Liver (tissue), 9 donors: Measurements from ENCODE around the gene SLC17A4. TPM values are rescaled to one million over a fixed set of nuclear protein-coding genes. Genes with fewer than 3 reads are reported as not detected.

Experiments
- DNase-seq: peaks from one replicate; pipeline ENCODE4 v3.0.0-alpha.2; 2017; ENCODE audit warnings: low spot score
- H3K27ac ChIP-seq, 2 donors: one replicate each; pipeline ENCODE4 v1.7.0; 2013; ENCODE audit warnings: inconsistent platforms in 2 of 2, low read length in 2 of 2, control low read depth in 1 of 2, low read depth in 1 of 2, mild to moderate bottlenecking in 1 of 2
- H3K27me3 ChIP-seq, 4 donors: one replicate each; pipeline versions ENCODE4 v1.6.1 to v1.7.0; 2013; ENCODE audit warnings: low read length in 3 of 4, inconsistent platforms in 1 of 4, mild to moderate bottlenecking in 1 of 4, moderate library complexity in 1 of 4; ENCODE audit not compliant: control insufficient read depth in 4 of 4, insufficient read depth in 4 of 4
- H3K36me3 ChIP-seq, 4 donors: one replicate each; pipeline versions ENCODE4 v1.6.1 to v1.7.0; 2013; ENCODE audit warnings: low read length in 3 of 4, mild to moderate bottlenecking in 3 of 4, low read depth in 1 of 4, moderate library complexity in 1 of 4; ENCODE audit not compliant: control insufficient read depth in 4 of 4, insufficient read depth in 3 of 4
- H3K4me1 ChIP-seq, 4 donors: one replicate each; pipeline versions ENCODE4 v1.6.1 to v1.7.0; 2013; ENCODE audit warnings: low read length in 3 of 4, mild to moderate bottlenecking in 3 of 4, moderate library complexity in 1 of 4; ENCODE audit not compliant: control insufficient read depth in 4 of 4, insufficient read depth in 4 of 4
- H3K4me3 ChIP-seq, 3 donors: one replicate each; pipeline versions ENCODE4 v1.6.1 to v1.7.0; 2013; ENCODE audit warnings: low read length in 3 of 3, control low read depth in 1 of 3, low read depth in 1 of 3, mild to moderate bottlenecking in 1 of 3
- H3K9ac ChIP-seq, 2 donors: one replicate each; pipeline ENCODE4 v1.7.0; 2013; ENCODE audit warnings: low read length in 2 of 2, mild to moderate bottlenecking in 2 of 2, moderate library complexity in 2 of 2, control low read depth in 1 of 2, low read depth in 1 of 2
- H3K9me3 ChIP-seq, 4 donors: one replicate each; pipeline versions ENCODE4 v1.6.1 to v1.7.0; 2013; ENCODE audit warnings: low read length in 3 of 4; ENCODE audit not compliant: control insufficient read depth in 4 of 4
- EGR1 ChIP-seq, 2 donors: IDR thresholded peaks; 2 replicates each; pipeline ENCODE4 v1.6.1; 2016 to 2018; ENCODE audit warnings: antibody characterized with exemption in 2 of 2, low read depth in 2 of 2
- FOXA1 ChIP-seq: IDR thresholded peaks from 2 replicates; pipeline ENCODE4 v1.6.1; 2016; ENCODE audit warnings: antibody characterized with exemption
- FOXA2 ChIP-seq: IDR thresholded peaks from 2 replicates; pipeline ENCODE4 v1.6.1; 2016; ENCODE audit warnings: antibody characterized with exemption
- GABPA ChIP-seq, 2 donors: IDR thresholded peaks in 1 of 2; conservative IDR thresholded peaks in 1 of 2; 2 replicates each; pipeline ENCODE4 v1.6.1; 2016; ENCODE audit warnings: antibody characterized with exemption in 2 of 2, mild to moderate bottlenecking in 1 of 2, moderate library complexity in 1 of 2
- HNF4A ChIP-seq, 2 donors: conservative IDR thresholded peaks; 2 replicates each; pipeline ENCODE4 v1.6.1; 2016; ENCODE audit warnings: antibody characterized with exemption in 2 of 2, mild to moderate bottlenecking in 2 of 2
- HNF4G ChIP-seq: IDR thresholded peaks from 2 replicates; pipeline ENCODE4 v1.6.1; 2016; ENCODE audit warnings: antibody characterized with exemption
- JUND ChIP-seq, 2 donors: IDR thresholded peaks; 2 replicates each; pipeline ENCODE4 v1.6.1; 2016; ENCODE audit warnings: antibody characterized with exemption in 2 of 2
- NR2F2 ChIP-seq: IDR thresholded peaks from 2 replicates; pipeline ENCODE4 v1.6.1; 2016; ENCODE audit warnings: antibody characterized with exemption
- RAD21 ChIP-seq, 2 donors: IDR thresholded peaks; 2 replicates each; pipeline ENCODE4 v1.6.1; 2016; ENCODE audit warnings: antibody characterized with exemption in 2 of 2, mild to moderate bottlenecking in 2 of 2
- RXRA ChIP-seq, 2 donors: IDR thresholded peaks; 2 replicates each; pipeline ENCODE4 v1.6.1; 2017 to 2018; ENCODE audit warnings: antibody characterized with exemption in 2 of 2, mild to moderate bottlenecking in 1 of 2
- SP1 ChIP-seq: IDR thresholded peaks from 2 replicates; pipeline ENCODE4 v1.6.1; 2018; ENCODE audit warnings: antibody characterized with exemption, mild to moderate bottlenecking
- TAF1 ChIP-seq: conservative IDR thresholded peaks from 2 replicates; pipeline ENCODE4 v1.6.1; 2016; ENCODE audit warnings: antibody characterized with exemption, mild to moderate bottlenecking
- YY1 ChIP-seq: IDR thresholded peaks from 2 replicates; pipeline ENCODE4 v1.6.1; 2016; ENCODE audit warnings: antibody characterized with exemption, mild to moderate bottlenecking
- WGBS: extraction: QIAGEN DNeasy Blood & Tissue Kit; methylation state at CpG from one replicate; pipeline ENCODE4 v1.1.7; 2013; 5-methylcytosine and 5-hydroxymethylcytosine counted together
- polyA plus RNA-seq, 2 donors: library from polyadenylated mRNA; stranded (reverse) in 1 of 2; unstranded in 1 of 2; fragments of 200-250 nt in 1 of 2; fragments of >200 nt in 1 of 2; fragmentation: Nextera tagmentation in 1 of 2; extraction: Ambion mirVana in 1 of 2; gene quantifications; one replicate each; pipeline versions ENCODE4 v1.2.1 to v1.2.3, GENCODE V29; 2013 to 2015
- total RNA-seq, 2 donors: library from RNA; depleted of rRNA; stranded (reverse); fragments of >200 nt; gene quantifications; one replicate each; pipeline ENCODE4 v1.2.3, GENCODE V29; 2014
- TF ChIP-seq, protein P1 (sequence below): fragments of 150-350 bp; IDR thresholded peaks from 2 replicates; pipeline ENCODE4 v1.5.1; 2017; ENCODE audit warnings: improper control_type of control experiment, low read depth, low read length; ENCODE audit not compliant: missing input control
- TF ChIP-seq, protein P2 (sequence below): IDR thresholded peaks from 2 replicates; pipeline ENCODE4 v1.6.1; 2016; ENCODE audit warnings: antibody characterized with exemption
- TF ChIP-seq, protein P3 (sequence below): IDR thresholded peaks from 2 replicates; pipeline ENCODE4 v1.6.1; 2016; ENCODE audit warnings: antibody characterized with exemption
- TF ChIP-seq, protein P4 (sequence below): IDR thresholded peaks from 2 replicates; pipeline ENCODE4 v1.6.1; 2016; ENCODE audit warnings: antibody characterized with exemption
- TF ChIP-seq, protein P5 (sequence below): IDR thresholded peaks from 2 replicates; pipeline ENCODE4 v1.6.1; 2016; ENCODE audit warnings: antibody characterized with exemption, mild to moderate bottlenecking
- donor health status: healthy.
- donor health status: healthy.
- donor health status: healthy.
- donor health status: healthy.
- donor health status: healthy.

SLC17A4 gene
- total and polyA plus RNA-seq, 4 donors, result 4.4 to 27.3 (median 8.4) TPM

DNA sequence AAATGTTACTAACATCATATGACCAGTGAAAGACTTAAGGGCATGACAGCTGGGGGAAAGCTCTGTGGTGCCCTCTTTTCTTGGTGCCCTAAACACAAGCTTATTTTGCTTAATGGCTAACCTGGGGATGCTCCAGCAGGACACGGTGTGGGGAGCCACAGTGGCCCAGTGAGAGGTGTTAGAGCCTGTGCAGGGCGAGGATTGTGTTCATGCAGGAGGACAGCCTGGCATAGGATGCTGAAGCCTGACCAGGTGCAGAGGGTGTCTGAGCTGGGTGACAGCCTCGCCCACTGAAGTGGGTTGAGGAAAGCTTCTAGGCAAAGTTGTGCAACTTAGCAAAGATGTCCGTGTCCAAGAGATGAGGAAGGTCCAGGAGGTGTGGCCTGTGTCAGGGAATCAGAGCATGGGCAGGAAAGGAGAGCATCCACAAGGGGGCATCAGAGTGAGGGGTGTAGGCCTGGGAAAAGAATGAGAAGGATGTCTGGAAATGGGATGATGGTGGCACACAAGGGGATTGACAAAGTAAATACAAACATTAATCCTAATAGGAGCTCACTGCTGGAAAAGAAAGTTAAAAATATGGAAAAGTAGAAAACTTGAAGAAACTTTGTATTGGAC lies 33.9 kb downstream of the SLC17A4 start:
- peak; percentile 57 for DNase-seq
- Histone ChIP-seq H3K36me3 (peaks cover 0 to 3% (median 0%) of the 10 kb centered on the region in 4 donors), H3K27ac (no peak overlapping the region), H3K27me3 (no peaks in the 10 kb centered on the region), H3K4me1 (peaks cover 0 to 5% (median 0%) of the 10 kb centered on the region in 4 donors), H3K4me3 (no peak overlapping the region), H3K9ac (no peak overlapping the region), H3K9me3 (no peaks in the 10 kb centered on the region)
- WGBS, result 59% methylated on average over 4 of the region's 4 CpGs
- TF ChIP-seq, protein P1, sequence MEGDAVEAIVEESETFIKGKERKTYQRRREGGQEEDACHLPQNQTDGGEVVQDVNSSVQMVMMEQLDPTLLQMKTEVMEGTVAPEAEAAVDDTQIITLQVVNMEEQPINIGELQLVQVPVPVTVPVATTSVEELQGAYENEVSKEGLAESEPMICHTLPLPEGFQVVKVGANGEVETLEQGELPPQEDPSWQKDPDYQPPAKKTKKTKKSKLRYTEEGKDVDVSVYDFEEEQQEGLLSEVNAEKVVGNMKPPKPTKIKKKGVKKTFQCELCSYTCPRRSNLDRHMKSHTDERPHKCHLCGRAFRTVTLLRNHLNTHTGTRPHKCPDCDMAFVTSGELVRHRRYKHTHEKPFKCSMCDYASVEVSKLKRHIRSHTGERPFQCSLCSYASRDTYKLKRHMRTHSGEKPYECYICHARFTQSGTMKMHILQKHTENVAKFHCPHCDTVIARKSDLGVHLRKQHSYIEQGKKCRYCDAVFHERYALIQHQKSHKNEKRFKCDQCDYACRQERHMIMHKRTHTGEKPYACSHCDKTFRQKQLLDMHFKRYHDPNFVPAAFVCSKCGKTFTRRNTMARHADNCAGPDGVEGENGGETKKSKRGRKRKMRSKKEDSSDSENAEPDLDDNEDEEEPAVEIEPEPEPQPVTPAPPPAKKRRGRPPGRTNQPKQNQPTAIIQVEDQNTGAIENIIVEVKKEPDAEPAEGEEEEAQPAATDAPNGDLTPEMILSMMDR, result peak; percentile 73
- no peak for TF ChIP-seq SP1
- TF ChIP-seq YY1, result no peak
- peak; percentile 91 to 99 for TF ChIP-seq RAD21 (IDR thresholded peaks at IDR 0.05)
- TF ChIP-seq, protein P2, sequence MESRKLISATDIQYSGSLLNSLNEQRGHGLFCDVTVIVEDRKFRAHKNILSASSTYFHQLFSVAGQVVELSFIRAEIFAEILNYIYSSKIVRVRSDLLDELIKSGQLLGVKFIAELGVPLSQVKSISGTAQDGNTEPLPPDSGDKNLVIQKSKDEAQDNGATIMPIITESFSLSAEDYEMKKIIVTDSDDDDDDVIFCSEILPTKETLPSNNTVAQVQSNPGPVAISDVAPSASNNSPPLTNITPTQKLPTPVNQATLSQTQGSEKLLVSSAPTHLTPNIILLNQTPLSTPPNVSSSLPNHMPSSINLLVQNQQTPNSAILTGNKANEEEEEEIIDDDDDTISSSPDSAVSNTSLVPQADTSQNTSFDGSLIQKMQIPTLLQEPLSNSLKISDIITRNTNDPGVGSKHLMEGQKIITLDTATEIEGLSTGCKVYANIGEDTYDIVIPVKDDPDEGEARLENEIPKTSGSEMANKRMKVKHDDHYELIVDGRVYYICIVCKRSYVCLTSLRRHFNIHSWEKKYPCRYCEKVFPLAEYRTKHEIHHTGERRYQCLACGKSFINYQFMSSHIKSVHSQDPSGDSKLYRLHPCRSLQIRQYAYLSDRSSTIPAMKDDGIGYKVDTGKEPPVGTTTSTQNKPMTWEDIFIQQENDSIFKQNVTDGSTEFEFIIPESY, result no peak
- no peak for TF ChIP-seq TAF1
- TF ChIP-seq, protein P3, sequence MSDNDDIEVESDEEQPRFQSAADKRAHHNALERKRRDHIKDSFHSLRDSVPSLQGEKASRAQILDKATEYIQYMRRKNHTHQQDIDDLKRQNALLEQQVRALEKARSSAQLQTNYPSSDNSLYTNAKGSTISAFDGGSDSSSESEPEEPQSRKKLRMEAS, result no peak
- TF ChIP-seq GABPA (IDR thresholded peaks at IDR 0.05 in 1 of 2, conservative IDR thresholded peaks at IDR 0.05 in 1 of 2), result no peak
- TF ChIP-seq FOXA1, result no peak
- TF ChIP-seq NR2F2, result no peak
- TF ChIP-seq HNF4G, result no peak
- TF ChIP-seq JUND (IDR thresholded peaks at IDR 0.05), result no peak
- TF ChIP-seq HNF4A (conservative IDR thresholded peaks at IDR 0.05), result peak in 1 of 2 donors; percentile 41
- no peak for TF ChIP-seq EGR1 (IDR thresholded peaks at IDR 0.05; ENCODE audit: low read depth in 2 of 2)
- TF ChIP-seq RXRA (IDR thresholded peaks at IDR 0.05), result peak in 1 of 2 donors; percentile 52
- no peak for TF ChIP-seq FOXA2
- TF ChIP-seq, protein P4, sequence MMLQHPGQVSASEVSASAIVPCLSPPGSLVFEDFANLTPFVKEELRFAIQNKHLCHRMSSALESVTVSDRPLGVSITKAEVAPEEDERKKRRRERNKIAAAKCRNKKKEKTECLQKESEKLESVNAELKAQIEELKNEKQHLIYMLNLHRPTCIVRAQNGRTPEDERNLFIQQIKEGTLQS, result peak; percentile 17
- TF ChIP-seq, protein P5, sequence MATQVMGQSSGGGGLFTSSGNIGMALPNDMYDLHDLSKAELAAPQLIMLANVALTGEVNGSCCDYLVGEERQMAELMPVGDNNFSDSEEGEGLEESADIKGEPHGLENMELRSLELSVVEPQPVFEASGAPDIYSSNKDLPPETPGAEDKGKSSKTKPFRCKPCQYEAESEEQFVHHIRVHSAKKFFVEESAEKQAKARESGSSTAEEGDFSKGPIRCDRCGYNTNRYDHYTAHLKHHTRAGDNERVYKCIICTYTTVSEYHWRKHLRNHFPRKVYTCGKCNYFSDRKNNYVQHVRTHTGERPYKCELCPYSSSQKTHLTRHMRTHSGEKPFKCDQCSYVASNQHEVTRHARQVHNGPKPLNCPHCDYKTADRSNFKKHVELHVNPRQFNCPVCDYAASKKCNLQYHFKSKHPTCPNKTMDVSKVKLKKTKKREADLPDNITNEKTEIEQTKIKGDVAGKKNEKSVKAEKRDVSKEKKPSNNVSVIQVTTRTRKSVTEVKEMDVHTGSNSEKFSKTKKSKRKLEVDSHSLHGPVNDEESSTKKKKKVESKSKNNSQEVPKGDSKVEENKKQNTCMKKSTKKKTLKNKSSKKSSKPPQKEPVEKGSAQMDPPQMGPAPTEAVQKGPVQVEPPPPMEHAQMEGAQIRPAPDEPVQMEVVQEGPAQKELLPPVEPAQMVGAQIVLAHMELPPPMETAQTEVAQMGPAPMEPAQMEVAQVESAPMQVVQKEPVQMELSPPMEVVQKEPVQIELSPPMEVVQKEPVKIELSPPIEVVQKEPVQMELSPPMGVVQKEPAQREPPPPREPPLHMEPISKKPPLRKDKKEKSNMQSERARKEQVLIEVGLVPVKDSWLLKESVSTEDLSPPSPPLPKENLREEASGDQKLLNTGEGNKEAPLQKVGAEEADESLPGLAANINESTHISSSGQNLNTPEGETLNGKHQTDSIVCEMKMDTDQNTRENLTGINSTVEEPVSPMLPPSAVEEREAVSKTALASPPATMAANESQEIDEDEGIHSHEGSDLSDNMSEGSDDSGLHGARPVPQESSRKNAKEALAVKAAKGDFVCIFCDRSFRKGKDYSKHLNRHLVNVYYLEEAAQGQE, result no peak
